ENCODE measurements around the gene ACOX3. TPM values are rescaled to one million over a fixed set of nuclear protein-coding genes. Genes with fewer than 3 reads are reported as not detected.
A peak's percentile ranks its signal among the peaks of the same experiment; 100 is the strongest.

Gene ACOX3
- total and polyA plus RNA-seq, 9 of the 15 experiments (the other 6 are each of a cell fraction or from before 2014, with no cell fraction given): 0.68 to 7.3 (median 3.7) TPM

DNA sequence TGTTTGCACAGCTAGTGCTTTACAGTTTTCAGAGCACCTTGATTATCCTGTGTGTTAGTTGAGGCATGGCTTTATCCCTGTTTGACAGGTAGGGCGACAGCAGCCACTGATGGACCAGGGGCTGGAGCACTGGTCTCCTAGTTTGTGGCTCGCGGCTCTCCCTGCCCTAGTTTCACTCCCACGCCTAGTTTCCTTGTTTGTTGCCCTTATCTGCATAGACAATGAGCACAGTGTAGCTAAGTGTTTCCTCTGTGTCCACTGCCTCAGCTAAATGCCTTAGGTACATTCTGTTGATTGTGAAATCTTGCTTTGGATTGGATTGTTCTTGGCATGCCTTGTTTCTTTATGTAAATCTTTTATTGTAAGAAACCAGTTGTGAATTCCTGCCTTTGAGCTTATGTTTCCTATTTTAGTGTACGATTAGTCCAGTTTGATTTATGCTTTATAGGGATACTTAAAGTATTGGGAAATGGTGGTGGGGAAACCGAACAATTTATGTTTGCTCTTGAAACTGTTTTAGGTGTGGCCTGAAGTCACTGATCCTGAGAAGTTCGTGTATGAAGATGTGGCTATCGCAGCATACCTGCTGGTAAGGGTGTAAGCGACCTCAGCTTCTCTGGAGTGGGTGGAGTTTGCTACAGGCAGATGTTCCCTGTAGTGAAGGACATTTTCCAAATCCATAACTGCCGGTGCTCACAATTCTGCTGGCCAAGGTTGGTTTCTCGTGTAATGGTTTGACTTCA, 11.1 kb upstream of the ACOX3 start (continued):
- TF ChIP-seq ZNF134 (CRISPR knock-in tag; conservative IDR thresholded peaks at IDR 0.05): no peak
- no peak for TF ChIP-seq EHMT2 (IDR thresholded peaks at IDR 0.05)
- TF ChIP-seq CBFA2T3 (IDR thresholded peaks at IDR 0.05): peak; percentile 61
- TF ChIP-seq NFIC (IDR thresholded peaks at IDR 0.05): no peak
- TF ChIP-seq XRCC5 (IDR thresholded peaks at IDR 0.05; ENCODE audit: low read depth, low read length): no peak
- TF ChIP-seq, protein P1, sequence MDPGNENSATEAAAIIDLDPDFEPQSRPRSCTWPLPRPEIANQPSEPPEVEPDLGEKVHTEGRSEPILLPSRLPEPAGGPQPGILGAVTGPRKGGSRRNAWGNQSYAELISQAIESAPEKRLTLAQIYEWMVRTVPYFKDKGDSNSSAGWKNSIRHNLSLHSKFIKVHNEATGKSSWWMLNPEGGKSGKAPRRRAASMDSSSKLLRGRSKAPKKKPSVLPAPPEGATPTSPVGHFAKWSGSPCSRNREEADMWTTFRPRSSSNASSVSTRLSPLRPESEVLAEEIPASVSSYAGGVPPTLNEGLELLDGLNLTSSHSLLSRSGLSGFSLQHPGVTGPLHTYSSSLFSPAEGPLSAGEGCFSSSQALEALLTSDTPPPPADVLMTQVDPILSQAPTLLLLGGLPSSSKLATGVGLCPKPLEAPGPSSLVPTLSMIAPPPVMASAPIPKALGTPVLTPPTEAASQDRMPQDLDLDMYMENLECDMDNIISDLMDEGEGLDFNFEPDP (CRISPR knock-in tag; IDR thresholded peaks at IDR 0.05): no peak
- TF ChIP-seq GTF2E2 (tag; IDR thresholded peaks at IDR 0.05): no peak
- peak; percentile 98 for TF ChIP-seq SOX6 (IDR thresholded peaks at IDR 0.05)
- TF ChIP-seq, protein P2, sequence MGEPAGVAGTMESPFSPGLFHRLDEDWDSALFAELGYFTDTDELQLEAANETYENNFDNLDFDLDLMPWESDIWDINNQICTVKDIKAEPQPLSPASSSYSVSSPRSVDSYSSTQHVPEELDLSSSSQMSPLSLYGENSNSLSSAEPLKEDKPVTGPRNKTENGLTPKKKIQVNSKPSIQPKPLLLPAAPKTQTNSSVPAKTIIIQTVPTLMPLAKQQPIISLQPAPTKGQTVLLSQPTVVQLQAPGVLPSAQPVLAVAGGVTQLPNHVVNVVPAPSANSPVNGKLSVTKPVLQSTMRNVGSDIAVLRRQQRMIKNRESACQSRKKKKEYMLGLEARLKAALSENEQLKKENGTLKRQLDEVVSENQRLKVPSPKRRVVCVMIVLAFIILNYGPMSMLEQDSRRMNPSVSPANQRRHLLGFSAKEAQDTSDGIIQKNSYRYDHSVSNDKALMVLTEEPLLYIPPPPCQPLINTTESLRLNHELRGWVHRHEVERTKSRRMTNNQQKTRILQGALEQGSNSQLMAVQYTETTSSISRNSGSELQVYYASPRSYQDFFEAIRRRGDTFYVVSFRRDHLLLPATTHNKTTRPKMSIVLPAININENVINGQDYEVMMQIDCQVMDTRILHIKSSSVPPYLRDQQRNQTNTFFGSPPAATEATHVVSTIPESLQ (CRISPR knock-in tag; IDR thresholded peaks at IDR 0.05): no peak
- peak; percentile 43; the same call in 1 of the 2 replicates for TF ChIP-seq TEAD4 (IDR thresholded peaks at IDR 0.05; ENCODE audit: low read length)
- no peak for TF ChIP-seq TEAD4 (CRISPR knock-in tag; IDR thresholded peaks at IDR 0.05; ENCODE audit: borderline replicate concordance)
- no peak for TF ChIP-seq ESRRB (CRISPR knock-in tag; IDR thresholded peaks at IDR 0.05; ENCODE audit: borderline replicate concordance)
- TF ChIP-seq ZNF668 (CRISPR knock-in tag; IDR thresholded peaks at IDR 0.05): no peak
- TF ChIP-seq MAFG (tag; conservative IDR thresholded peaks at IDR 0.05): no peak
- no peak for TF ChIP-seq ATF1 (CRISPR knock-in tag; IDR thresholded peaks at IDR 0.05)
- 0 out of 2 replicates have a peak, but pooled peaks have one; percentile 11 for TF ChIP-seq ATF1 (tag; IDR thresholded peaks at IDR 0.05)
- peak; percentile 45; the same call in 1 of the 2 replicates for TF ChIP-seq ZNF175 (CRISPR knock-in tag; IDR thresholded peaks at IDR 0.05; ENCODE audit: low read depth)
- no peak for TF ChIP-seq NCOA2 (IDR thresholded peaks at IDR 0.05; ENCODE audit: partially characterized antibody in 2 of 2)
- TF ChIP-seq EP300 (IDR thresholded peaks at IDR 0.05; ENCODE audit: low read length): no peak; the same call in 1 of the 2 replicates
- TF ChIP-seq NCOA6 (IDR thresholded peaks at IDR 0.05): no peak
- TF ChIP-seq, protein P3, sequence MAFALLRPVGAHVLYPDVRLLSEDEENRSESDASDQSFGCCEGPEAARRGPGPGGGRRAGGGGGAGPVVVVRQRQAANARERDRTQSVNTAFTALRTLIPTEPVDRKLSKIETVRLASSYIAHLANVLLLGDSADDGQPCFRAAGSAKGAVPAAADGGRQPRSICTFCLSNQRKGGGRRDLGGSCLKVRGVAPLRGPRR (CRISPR knock-in tag; IDR thresholded peaks at IDR 0.05): no peak
- TF ChIP-seq RBM15 (IDR thresholded peaks at IDR 0.05; ENCODE audit: insufficient read depth, low read length): no peak
- TF ChIP-seq GATAD2A (IDR thresholded peaks at IDR 0.05): no peak
- no peak for TF ChIP-seq ZNF551 (CRISPR knock-in tag; IDR thresholded peaks at IDR 0.05)
- no peak for TF ChIP-seq ZNF140 (CRISPR knock-in tag; IDR thresholded peaks at IDR 0.05)
- no peak for TF ChIP-seq CHD1 (IDR thresholded peaks at IDR 0.05; ENCODE audit: low read length)
- TF ChIP-seq, protein P4, sequence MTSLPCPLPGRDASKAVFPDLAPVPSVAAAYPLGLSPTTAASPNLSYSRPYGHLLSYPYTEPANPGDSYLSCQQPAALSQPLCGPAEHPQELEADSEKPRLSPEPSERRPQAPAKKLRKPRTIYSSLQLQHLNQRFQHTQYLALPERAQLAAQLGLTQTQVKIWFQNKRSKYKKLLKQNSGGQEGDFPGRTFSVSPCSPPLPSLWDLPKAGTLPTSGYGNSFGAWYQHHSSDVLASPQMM (CRISPR knock-in tag; IDR thresholded peaks at IDR 0.05): no peak
- TF ChIP-seq EP400 (IDR thresholded peaks at IDR 0.05): no peak
- no peak for TF ChIP-seq TAF9B (IDR thresholded peaks at IDR 0.05; ENCODE audit: partially characterized antibody)

Measured in K562 (cell line).